Fibroblast of skin of left biceps (primary cell): ENCODE data around the gene MTARC2.
"Not testable (repeated sequence)": the region's sequence is repeated elsewhere in the genome, so short reads cannot be mapped to it uniquely, and the experiment has no call there.

Source experiments
- DNase-seq, 2 experiments: peaks; one replicate each; pipeline ENCODE4 v3.0.0-alpha.2; 2013; ENCODE audit warnings: low read depth in 2 of 2

The MTARC2 gene

DNA sequence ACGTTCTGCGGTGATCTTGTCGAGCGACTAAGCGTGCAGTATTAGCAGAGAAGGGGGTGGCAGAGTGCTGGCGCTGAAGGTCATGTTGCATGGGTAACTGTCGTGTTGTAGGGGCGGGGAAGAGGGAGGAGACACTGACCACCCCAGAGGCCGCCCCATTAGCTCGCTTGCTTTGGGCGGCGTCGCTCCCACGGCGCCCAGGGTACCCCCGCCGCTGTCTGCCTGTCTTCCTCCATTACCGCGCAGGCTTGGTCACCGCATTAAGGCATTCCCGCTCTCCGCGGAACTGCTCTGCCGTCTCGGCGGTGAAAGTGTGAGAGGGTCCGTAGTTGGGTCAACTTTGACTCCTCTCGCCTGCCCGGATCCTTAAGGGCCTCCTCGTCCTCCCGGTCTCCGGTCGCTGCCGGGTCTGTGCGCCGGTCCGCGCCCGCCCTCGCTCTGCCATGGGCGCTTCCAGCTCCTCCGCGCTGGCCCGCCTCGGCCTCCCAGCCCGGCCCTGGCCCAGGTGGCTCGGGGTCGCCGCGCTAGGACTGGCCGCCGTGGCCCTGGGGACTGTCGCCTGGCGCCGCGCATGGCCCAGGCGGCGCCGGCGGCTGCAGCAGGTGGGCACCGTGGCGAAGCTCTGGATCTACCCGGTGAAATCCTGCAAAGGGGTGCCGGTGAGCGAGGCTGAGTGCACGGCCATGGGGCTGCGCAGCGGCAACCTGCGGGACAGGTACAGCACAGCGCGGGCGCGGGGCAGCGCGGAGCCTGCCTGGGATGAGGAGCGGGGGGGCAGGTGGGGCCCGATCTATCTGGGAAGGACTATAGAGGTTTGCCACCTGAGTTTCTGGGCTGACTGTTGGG lies at the start of gene MTARC2:
Gene MTARC2, plus strand, starts transcription at position 234 of the 846 bp plus-strand sequence. Its CDS starts 210 bp downstream, at position 444.
- no peak for DNase-seq

DNA sequence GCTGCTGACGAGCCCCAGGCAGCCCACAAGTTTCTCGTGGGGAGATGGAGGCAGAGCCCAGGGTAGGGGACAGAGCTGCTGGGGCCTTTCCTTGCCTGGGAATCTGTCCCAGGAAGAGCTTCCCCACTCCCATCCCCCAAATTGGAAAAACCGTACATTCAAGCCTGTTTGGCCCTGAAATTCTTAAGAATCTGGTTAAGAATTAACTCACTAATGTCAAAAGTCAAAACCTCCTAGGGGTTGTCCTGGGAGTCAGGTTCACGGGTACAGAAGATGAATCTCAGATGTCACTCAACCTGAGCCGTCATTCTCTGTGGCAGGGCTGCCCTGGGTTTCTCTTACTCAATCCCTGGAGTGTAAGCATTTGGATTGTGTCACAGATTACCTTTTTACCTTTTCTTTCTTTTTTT lies 49.5 kb upstream of the MTARC2 start:
- DNase-seq, result no peak

DNA sequence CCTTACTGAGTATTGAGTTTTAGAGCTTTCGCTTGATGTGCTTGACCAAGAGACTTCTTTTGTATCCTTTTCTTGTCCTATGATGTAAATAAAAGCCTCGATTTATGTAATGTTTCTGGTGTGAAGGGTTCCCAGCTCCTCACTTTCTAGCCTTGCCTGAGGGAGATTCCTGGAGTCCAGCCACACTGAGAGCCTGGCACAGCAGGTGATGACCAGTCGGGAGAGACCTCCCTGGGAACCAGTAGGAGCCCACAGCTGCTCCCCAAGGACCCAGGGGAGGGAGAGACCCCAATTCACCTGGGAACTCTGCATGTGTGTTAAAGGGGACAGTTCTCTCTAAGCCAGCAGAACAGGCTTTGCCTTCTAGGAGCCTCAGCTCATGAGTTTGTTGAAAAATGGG lies 49.1 kb upstream of the MTARC2 start:
- DNase-seq, result no peak

DNA sequence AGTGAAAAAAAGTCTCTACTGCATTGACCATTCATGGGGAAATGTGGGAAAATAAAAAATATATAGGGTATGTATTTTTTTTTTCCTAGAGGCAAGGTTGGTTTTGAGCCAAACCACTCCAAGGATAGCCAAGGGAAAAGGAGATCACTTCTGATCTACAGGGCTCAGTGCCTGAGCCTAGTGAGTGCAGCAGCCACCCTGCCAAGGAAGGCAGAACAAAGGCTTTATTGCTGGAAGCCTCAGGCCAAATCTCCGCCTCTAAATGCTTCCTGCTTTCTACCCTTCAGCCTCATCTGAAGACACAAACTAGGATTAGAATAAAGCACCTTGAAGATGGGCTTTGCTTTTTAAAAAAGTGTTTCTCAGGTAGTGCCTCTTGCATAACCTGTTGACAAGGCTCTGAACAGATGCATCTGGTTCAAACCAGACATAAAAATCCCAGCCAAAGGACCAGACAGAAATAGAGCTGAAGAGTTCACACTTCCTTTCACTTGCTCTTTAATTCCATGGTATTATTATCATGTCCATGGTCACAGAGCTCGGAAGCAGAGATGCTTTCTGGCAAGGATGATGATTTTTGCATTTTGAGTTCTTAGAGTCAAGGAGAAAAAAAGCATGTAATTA lies 47.5 kb upstream of the MTARC2 start:
- DNase-seq, result no peak

DNA sequence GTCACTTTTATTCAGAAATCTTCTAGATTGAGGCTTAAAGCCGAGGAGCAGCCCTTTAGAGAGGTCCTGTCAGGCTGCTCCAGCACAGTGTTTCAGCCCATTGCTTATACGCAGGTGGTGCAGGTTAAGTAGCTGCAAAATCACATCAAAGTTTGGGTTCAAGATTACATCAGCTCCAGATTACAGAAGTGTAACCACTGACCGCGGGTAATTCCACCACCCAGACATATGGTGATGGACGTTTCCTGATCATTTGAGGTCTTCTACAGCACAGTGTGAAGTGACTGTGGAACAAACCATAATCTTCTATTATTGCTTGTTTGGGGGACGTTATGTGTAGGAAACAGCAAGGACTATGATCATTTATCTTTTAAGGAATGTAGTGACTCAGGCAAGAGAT lies 46.1 kb upstream of the MTARC2 start:
- DNase-seq, result no peak

DNA sequence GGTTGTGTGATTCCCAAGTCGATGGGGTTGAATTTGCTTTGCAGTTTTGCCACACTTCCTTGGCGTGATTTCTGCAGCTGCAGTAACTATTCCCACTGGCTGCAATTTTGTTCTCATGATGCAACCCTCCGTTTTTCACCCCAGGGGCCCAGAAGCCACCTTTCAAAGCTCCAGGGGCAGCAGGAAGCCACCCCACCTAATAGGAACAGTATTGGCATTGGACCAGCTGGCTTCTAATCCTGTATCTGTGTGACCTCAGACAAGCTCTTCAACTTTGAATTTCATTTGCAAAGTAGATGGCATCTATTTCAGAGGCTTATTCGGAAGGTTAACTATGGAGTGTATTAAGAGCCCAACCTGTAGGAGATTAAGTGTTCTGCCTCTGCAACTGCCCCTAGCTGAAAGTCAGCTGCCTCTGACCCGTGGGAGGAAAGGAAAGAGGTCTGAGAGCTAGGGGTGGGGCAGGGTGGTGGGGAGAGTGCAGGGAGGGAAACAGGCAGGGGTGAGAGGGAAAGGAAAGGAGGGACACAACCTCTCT lies 45.3 kb upstream of the MTARC2 start:
- no peak for DNase-seq

DNA sequence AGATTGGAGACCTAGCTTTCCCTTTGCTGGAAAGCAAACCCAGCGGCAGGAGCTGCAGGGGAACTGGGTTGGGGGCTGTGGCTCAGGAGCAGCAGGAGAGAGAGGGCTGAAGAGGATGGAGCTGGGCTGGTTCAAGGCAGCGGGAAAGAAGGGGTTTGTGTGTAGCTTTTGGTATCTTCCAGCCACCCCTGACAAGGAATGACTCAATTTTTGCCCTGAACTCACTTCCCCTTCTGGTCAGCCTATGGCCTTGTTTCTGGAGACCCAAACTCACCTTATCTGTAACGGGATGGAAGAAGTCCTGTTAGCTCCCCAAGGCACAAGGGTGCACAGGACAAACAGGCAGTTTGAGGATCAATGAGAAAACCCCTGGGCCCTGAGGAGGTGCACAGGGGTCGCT lies 44.8 kb upstream of the MTARC2 start:
- no peak for DNase-seq

DNA sequence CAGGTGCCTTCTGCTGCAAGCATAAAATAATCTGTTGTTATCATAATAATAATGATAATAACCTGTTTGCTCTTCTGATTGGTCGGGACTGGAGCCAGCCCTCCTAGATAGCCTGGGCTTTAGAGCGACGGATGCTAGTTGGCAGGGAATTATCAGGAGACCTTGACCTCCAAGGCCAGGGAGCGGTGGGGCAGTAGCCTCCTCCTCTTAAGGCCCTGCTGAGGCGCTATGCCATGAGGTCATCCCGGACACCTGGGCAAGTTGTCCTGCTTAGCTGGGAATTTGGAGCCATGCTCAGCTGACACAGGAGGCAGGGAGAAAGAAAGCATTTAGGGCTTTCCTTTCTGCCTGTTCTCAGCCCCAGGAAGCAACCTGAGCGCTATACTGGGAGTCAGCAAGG lies 42.3 kb upstream of the MTARC2 start:
- DNase-seq, result no peak

DNA sequence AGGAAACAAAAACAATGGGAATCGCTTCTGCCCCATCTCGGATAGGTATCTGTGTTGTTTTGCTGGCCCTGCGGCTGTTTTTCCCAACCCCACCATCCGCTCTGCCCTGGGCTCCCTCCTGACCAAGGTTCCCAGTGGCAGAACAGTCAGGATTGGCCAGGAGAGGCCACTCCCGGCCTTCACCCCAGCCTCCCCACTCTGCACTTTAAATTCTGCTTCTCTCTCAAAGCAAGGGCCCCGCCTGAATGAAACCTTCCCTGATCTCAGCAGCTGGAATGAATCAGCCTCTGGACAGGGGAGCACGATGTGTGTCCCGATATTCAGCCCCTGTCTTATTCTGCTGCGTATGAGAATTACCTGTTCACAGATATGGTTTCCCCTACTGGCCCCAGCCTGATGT lies 41.6 kb upstream of the MTARC2 start:
- DNase-seq, result no peak

DNA sequence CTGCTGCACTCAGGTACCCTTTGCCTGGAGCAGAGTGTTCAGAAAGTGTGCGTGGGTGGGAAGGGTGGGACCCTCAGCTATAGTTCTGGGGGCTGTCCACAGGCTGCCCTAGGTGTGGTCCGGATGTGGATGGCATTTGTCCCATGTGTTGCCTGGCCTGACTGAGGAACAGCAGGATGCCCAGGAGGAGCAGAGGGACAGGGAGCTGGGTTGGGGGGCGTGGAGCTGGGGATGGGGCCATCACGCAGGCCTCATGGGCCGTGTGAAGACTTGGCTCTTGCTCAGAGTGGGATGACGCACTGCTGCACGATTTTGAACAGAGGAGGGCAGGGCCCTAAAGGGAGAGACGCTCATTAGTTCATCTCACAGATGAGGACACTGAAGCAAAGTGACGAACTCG lies 41.0 kb upstream of the MTARC2 start:
- no peak for DNase-seq

DNA sequence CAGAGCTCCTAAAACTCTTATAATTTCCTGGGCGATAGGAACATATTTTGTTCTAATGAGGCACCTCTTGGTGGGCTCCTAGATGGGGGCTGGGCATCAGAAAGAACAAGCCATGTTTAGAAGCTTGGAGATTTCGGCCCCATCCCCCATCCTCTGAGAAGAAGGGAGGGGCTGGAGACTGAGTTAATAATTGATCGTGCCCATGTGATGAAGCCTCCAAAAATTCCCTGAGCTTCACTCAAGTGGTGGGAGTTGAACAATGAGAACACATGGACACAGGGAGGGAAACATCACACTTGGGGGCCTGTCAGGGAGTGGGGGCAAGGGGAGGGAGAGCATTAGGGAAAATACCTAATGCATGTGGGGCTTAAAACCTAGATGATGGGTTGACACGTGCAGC lies 39.9 kb upstream of the MTARC2 start:
- no peak for DNase-seq

DNA sequence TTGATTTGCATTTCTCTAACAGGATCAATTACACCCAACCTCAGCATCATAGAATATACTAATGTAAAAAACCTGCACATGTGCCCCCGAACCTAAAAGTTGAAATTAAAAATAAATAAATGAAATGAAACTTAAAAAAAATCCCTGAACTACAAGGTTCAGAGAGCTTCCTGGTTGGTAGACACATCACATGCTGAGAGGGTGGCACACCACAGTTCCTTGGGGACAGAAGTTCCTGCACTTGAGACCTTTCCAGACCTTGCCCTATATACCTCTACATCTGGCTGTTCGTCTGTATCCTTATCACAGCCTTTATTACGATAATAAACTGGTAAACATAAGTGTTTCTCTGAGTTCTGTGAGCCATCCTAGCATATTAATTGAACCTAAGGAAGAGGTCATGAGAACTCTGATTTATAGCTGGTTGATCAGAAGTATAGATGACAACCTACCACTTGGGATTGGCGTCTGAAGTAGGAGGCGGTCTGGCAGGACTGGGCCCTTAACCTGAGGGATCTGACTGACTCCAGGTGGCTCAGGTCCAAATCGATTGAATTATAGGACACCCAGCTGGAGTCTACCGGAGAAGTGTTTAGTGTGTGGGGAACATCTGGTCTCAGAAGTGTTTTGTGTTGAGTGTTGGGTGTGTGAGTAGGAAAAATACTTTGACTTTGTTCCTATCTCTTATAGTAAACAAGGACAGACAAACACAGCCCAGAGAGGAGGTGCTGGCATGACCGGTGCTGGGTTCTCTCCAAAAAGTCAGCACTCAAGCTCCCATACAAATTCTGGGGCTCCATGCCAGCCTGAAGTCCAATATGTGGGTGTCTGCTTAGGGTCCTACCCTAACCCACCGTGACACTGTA lies 39.0 kb upstream of the MTARC2 start:
- DNase-seq, result no peak

DNA sequence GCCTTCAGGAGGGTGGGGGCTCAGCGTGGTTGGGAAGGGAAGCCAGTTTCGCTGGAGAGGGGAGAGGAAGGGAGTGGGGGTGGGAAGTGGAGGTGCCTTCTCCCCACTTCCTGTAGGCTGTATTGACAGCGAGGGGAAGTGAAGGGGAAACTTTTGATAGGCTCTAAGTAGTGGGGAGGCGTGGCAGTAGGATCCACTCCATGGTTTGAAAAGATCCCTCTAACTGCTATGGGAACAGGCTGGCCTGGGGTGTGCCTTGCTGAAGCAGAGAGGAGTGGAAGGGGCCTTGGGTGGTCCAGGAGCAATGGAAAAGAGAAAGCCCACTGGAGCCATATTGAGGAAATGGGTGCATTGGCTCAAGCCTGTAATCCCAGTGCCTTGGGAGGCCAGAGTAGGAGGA lies 37.8 kb upstream of the MTARC2 start:
- no peak for DNase-seq

DNA sequence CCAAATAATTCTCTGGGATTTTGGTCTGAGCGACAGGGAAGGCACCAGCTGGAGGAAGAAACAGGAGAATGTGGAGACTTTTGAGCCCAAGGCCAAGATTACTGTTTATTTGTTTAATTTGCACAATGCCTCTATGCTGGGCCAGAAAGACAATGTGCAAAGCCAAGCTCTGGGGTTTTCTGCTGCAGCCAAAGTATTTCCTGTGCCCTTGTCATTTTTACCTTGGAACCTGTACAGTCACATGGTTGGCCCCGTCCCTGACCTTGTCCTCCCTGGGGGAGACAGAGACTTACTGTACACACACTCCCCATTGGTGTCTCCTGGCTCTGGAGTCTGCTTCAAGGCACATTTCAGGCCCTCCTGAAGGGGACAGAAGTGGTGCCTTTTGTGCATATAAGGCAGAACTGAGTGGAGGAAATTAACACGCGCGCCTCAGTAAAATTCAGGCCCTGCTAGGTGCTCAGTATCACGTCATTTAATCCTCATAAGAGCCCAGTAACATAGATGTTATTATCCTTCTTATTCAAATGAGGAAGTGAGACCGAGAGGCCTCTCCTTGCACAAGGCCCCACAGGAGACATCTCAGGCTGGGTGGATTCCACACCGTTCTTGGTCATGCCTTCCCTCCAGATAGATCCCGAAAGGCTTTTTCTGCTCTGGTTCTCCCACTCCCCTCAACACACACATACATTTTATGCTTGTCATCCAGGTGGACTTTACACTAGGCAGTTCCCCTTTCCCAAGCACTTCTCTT lies 36.9 kb upstream of the MTARC2 start:
- DNase-seq, result no peak

DNA sequence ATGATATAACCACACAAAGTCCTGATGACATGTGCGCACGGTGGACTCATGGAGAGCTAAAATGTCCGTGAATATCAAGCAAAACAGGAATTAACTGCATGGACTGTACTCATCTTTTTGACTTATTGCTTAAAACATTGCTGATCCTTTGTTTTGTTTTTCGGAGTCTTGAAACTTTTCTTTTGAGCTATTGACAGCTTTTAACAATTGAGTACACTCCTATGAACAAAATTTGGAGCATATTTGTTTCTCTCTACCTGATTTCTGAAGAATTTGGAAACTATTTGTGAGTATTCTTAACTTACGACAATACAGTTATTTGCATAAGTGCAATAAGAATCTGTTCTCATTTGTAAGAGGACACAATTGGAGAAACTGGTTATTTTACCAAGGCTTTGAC lies 32.1 kb upstream of the MTARC2 start:
- DNase-seq, result not testable (repeated sequence)

DNA sequence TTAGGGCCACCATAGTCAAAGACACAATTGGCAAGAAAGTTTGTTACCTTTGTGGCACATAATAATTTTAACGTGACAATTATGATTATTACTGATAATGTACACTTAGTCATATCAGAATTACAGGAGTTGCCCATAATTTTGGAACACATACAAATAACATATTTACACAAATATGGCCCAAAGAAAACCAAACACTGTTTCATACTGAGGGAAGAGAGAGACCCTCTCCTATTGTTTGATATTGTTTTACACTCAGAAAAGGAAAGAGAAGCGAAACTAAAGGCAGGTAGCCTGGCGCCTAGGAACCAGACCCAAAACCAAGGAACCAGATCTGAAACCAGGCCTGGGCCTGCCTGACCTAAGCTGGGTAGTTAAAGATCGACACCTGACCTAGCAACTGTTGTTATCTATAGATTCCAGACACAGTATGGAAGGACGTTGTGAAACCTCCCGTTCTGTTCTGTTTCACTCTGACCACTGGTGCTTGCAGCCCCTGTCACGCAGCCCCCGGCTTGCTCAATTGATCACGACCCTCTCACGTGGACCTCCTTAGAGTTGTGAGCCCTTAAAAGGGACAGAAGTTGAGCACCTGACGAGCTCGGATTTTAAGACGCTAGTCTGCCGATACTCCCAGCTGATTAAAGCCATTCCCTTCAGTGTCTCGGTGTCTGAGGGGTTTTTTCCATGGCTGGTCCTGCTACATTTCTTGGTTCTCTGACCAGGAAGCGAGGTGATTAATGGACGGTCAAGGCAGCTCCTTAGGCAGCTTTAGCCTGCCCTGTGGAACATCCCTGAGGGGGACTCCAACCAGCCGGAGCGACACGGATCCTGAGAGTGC lies 30.1 kb upstream of the MTARC2 start:
- no peak for DNase-seq

DNA sequence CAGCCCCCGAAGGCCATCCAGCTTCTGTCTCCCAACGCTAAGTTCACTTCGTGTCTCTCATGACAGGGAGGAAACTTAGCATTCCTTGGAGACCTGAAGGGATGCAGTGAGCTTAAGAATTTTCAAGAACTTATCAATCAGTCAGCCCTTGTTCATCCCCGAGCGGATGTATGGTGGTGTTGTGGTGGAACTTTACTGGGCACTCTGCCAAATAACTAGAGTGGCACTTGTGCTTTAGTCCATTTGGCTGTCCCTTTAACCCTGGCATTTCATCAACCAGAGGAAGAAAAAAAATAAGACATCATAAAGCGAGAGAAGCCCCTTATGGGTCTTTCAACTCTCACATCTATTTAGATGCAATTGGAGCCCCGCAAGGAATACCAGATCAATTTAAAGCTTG lies 26.9 kb upstream of the MTARC2 start:
- not testable (repeated sequence) for DNase-seq

DNA sequence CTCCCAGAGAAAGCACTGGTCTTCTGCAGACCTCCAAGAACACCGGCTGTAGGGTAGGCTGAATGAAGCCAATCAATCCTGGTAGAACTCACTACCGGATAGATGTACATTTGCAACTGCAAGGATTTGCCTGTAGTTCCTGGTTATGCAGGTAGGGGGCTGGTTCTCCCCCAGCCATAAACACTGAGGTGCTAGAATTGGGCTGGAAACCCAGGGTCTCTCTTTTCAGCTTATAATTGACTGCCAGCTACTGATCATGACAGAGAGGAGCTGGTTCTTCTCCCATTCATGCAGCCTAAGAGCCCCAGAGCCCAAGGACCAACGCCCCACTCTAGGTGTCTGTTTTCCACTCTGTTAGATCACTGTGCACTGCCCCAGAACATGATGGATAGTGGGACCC lies 21.5 kb upstream of the MTARC2 start:
- no peak for DNase-seq

DNA sequence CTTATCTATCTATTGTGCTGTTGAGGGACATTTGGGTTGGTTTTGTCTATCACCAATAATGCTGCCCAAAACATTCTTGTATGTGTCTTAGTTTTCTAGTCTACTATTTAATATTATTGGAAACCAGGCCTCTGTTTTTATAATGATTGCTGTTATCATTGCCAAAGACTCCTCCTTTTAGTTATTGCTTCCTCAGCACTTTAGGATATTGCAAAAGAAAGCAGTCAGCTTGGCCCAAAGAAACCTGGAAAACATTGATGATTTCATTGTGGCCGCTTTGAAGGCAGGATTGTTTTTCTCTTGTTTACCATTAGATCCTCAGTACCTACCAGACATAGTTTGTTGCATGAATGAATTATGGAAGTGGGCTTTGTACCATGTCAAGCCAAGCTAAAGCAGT lies 20.6 kb upstream of the MTARC2 start:
- DNase-seq, result no peak

DNA sequence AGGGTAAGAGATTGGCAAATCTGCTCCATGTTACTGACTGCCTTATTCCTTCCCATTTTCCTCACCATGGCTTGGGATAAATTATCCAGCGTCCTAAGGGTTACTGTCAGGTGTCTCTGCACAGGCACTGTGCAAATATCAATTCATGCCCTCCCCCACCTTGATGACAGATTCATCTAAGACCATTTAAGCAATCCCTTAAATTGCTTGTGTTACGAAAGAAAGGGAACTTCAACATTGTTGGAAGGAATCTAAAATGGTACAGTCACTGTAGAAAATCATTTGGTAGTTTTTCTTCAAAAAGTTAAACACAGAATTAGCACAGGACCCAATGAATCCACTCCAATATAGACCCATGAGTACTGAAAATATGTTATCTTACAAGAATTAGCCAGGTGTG lies 17.6 kb upstream of the MTARC2 start:
- DNase-seq, result no peak

DNA sequence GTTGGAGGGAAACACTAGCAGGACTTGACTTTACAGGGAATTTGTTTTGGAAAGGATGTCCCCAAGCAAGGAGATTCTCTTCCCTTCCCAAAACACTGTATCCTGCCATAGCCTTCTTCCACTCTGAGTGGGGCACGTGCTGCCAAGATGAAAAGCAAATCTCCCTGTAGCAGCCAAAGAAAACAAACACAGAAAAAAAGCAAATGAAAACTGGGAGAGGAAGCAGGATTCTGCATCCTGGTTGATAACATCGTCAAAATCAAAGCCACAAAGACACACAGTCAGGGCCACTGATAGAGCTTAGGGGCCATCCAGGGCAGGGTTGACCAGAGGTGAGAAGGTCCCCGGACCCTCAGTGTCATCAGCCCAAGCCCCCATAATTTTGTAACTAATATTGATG lies 16.0 kb upstream of the MTARC2 start:
- no peak for DNase-seq
